ENCODE results near the gene UGT1A4. TPM values are rescaled to one million over a fixed set of nuclear protein-coding genes. Genes with fewer than 3 reads are reported as not detected.

UGT1A4 gene
- total RNA-seq, 1 donor from 2014 or later: not detected

GRCh38 chr2:233780771-233781170 lies 62.2 kb downstream of the UGT1A4 start:
- no peak for DNase-seq (ENCODE audit: low read depth in 2 of 2)

DNA sequence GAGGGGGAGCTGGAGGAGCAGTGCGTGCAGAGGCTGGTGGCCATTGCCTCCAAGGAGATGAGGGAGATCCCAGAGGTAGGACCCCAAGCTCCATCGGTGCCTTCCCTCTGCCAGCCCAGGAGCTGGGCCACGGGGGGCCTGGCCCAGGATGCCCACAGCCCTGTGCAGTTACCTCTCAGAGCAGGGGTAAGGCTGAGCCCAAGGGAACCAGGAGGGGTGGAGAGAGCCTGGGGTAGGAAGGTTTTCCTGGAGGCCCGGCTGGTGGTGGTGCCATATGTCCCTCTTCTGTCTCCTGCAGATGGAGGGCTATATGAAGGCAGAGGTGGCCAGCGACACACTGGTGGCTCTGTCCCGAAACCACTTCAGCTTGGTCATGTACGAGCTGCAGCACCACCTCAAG lies 71.0 kb downstream of the UGT1A4 start:
- DNase-seq (ENCODE audit: low read depth in 2 of 2): no peak

GRCh38 chr2:233791151-233791882 lies 72.8 kb downstream of the UGT1A4 start:
- no peak for DNase-seq (ENCODE audit: low read depth in 2 of 2)

- DNase-seq (ENCODE audit: low read depth in 2 of 2): no peak
These were observed 73.4 kb downstream of the UGT1A4 start for GRCh38 chr2:233791883-233792329.

DNA sequence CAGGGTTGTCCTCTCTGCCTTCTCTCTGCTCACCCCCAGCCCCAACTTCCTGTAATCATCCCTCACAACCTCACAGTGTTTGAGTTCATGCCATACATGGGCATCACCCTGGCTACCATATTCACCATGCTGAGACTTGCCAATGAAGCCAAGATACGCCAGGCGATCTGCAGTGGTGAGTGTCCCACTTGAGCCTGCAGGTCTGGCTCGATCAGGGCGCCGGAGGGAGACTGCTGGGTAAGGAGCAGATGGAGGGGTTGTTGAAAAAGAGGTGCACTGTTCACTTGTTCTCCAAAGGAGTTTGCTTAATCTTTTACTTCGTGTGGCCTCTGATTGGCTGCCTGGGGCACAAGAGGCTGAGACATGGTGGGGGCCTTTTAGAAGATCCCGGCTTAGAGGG lies 74.2 kb downstream of the UGT1A4 start:
- no peak for DNase-seq (ENCODE audit: low read depth in 2 of 2)

DNA sequence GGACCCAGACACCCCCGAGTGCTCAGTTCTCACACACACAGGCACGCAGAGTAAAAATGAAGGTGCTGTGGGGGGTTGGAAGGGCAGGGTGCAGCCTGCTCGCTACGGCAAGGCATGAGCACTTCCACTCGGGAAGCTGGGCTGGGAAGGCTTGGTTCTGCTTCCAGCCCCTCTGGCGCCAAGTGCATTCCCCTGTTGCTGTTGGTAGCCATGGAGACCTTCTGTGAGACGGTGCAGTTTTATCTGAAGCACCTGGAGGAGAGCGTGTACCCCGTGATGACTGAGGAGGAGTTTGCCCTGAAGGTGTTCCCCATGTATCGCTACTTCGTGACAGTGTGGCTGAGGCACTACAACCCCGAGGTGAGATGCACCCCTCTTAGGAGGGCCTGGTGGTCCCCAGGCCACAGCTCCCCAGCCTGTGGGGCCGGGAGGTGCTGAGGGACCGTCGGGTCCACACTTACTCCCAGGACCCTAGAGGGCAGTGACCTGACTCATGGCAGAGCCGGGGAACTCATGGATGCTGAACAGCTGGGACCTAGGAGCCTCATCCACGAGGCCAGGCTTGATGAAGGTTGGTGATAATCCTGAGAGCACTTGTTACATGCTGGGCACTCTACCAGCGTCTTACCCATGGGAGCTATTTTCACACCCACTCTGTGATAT lies 75.1 kb downstream of the UGT1A4 start:
- no peak for DNase-seq (ENCODE audit: low read depth in 2 of 2)

DNA sequence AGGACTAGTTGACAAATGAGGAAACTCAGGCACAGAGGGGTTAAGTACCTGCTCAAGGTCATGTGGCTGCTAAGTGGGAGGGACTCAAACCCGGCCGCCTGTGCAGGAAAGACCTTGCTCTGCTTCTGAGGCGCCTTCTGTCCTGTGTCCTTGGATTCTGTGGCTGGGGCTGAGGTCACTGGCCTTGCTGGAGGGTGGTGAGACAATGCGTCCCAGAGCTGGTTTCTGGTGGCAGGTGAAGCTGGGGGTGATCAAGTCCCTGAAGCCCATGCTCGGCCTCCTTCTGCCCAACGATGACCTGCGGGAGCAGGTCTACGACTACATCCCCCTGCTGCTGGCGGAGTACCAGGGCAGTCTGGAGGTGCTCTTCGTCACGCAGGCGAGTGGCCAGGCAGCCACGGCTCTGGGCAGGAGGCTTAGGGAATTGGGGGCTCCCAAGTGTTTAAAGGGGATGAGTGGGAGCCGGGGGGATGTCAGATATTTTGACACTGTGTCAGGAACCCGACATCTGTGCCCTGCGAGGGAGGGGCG lies 75.7 kb downstream of the UGT1A4 start:
- DNase-seq (ENCODE audit: low read depth in 2 of 2): no peak

GRCh38 chr2:233795735-233796171 lies 77.2 kb downstream of the UGT1A4 start:
- DNase-seq (ENCODE audit: low read depth in 2 of 2): no peak

GRCh38 chr2:233796254-233796653 lies 77.7 kb downstream of the UGT1A4 start:
- DNase-seq (ENCODE audit: low read depth in 2 of 2): no peak

DNA sequence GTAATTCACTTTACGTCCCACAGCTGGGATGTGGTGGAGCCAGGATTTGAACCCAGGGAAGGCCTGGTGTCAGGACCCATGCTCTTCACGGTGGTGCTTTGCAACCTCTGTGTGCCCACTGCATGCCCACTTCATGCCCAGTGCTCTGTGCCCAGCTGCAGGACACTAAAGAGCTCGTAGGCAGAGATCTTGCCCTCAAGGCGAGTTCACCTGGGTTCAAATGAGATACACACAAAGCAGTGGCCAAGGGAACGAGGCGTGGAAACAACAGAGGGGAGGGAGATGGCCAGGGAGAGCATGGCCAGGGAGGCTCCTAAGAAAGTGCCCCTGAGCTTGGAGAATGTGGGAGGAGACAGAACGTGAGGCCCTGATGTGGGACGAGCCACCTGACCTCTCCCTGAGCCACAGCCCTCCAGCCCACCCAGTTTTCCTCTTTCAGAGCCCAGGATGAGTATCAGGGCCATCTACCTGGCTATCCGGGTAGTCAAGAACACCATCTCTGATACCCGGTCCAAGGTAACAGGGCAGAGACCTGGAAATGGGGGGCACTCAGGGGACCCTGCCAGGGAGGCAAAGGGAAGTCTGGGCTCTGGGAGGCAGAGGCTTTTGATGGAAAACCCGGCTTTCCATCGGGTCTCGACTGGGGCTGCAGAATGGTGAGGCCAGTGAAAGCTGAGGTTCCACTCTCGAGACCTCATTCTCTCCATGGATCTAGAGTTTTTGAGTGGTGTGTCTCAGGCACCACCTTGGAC lies 80.0 kb downstream of the UGT1A4 start:
- DNase-seq (ENCODE audit: low read depth in 2 of 2): no peak

GRCh38 chr2:233799087-233799665 lies 80.6 kb downstream of the UGT1A4 start:
- no peak for DNase-seq (ENCODE audit: low read depth in 2 of 2)

DNA sequence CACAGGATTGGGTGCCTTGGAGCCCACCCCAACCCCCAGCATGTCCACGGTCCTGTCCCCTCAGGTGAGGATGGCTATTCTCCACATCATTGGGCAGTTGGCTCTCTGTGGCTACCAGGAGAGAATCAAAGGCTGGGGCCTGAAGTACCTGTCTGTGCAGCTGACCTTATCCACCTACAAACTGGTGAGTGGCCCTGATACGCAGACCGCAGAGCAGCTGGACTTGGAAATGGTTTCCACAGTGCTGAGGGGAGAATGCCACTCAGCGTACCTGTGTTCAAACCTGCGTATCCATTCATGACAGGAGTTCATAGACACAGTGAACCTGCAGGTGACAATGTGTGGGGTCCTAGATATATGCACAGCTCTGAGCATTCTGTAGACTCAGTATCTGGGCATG lies 81.2 kb downstream of the UGT1A4 start:
- no peak for DNase-seq (ENCODE audit: low read depth in 2 of 2)

- DNase-seq (ENCODE audit: low read depth in 2 of 2): no peak
These were observed 81.7 kb downstream of the UGT1A4 start for GRCh38 chr2:233800208-233800607.

DNA sequence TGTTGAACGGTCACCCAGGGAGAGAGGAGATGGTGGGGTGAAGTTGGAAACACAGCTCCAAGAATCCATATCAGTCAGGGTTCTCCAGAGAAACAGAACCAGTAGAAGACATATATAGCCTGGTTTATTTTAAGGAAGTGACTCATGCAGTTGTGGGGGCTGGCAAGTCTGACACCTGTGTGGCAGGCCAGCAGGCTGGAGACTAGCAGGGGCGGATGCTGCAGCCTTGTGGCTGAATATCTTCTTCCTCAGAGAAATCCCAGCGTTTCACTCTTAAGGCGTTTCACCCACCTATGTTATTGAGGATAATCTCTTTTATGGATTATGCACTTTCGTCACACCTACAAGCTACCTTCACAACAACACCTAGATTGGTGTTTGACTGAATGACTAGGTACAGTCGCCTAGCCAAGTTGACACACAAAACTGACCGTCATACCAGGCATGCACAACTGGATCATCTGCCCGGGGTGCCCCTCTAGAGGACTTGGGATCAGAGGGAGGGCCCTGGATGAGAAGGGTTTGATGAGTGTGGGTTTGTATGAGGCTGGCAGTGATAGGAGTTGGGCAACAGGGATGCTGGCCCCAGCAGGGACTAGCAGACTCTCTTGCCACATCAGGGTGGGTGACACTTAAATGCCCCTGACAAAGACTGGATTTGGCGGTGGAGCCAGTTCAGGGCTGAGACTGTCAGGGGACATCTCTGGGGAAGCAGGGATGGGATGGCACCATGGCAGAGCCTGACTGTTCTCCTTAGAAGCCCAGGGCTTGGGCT lies 83.0 kb downstream of the UGT1A4 start:
- DNase-seq (ENCODE audit: low read depth in 2 of 2): no peak

GRCh38 chr2:233802132-233802815 lies 83.7 kb downstream of the UGT1A4 start:
- no peak for DNase-seq (ENCODE audit: low read depth in 2 of 2)

- DNase-seq (ENCODE audit: low read depth in 2 of 2): no peak
These were observed 84.9 kb downstream of the UGT1A4 start for GRCh38 chr2:233803292-233803911.

- no peak for DNase-seq (ENCODE audit: low read depth in 2 of 2)
These were observed 85.5 kb downstream of the UGT1A4 start for GRCh38 chr2:233803994-233804393.

- DNase-seq (ENCODE audit: low read depth in 2 of 2): no peak
These were observed 88.8 kb downstream of the UGT1A4 start for GRCh38 chr2:233807215-233807865.

Data from dermis microvascular lymphatic vessel endothelial cell (primary cell).